K562 (cell line): ENCODE measurements around the gene GNG3.

Experiments
- MYNN ChIP-seq, 2 experiments: sonication (generic); formaldehyde crosslinking in 1 of 2; IDR thresholded peaks; 2 replicates each; pipeline versions ENCODE4 v1.5.0 to v1.6.1; 2016 to 2020; ENCODE audit warnings: antibody characterized with exemption in 1 of 2, missing genetic modification reagents in 1 of 2
- POLR2A ChIP-seq: fragments of 450-650 bp; conservative IDR thresholded peaks from 2 replicates; pipeline ENCODE4 v1.6.1; 2016
- TF ChIP-seq, protein P1 (sequence below), 3 experiments: IDR thresholded peaks in 2 of 3; conservative IDR thresholded peaks in 1 of 3; 2 replicates each; pipeline ENCODE4 v1.5.1; 2011 to 2012; ENCODE audit warnings: low read length in 3 of 3, mild to moderate bottlenecking in 3 of 3, control low read depth in 2 of 3, improper control_type of control experiment in 1 of 3, inconsistent platforms in 1 of 3, low read depth in 1 of 3, mixed read lengths in 1 of 3, moderate library complexity in 1 of 3; ENCODE audit not compliant: insufficient read depth in 2 of 3

DNA sequence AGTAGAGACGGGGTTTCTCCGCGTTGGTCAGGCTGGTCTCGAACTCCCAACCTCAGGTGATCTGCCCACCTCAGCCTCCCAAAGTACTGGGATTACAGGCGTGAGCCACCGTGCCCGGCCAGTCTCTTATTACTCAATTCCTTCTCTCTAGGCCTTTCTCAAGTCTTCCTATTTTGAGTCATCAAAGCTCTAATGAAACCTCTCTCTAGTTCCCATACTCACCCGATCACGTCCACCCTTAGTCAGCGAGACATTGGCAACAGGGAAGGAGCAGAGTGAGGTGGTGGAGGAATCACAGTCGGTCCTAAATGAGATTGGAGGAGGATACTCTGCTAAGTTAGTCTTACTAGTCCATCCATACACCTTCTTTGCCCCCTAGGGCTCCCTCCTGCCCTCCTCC lies 5.2 kb upstream of the GNG3 start:
- TF ChIP-seq MYNN (IDR thresholded peaks at IDR 0.05): no peak
- TF ChIP-seq MYNN (CRISPR knock-in tag; IDR thresholded peaks at IDR 0.05): no peak
- TF ChIP-seq POLR2A: no peak
- TF ChIP-seq, protein P1, sequence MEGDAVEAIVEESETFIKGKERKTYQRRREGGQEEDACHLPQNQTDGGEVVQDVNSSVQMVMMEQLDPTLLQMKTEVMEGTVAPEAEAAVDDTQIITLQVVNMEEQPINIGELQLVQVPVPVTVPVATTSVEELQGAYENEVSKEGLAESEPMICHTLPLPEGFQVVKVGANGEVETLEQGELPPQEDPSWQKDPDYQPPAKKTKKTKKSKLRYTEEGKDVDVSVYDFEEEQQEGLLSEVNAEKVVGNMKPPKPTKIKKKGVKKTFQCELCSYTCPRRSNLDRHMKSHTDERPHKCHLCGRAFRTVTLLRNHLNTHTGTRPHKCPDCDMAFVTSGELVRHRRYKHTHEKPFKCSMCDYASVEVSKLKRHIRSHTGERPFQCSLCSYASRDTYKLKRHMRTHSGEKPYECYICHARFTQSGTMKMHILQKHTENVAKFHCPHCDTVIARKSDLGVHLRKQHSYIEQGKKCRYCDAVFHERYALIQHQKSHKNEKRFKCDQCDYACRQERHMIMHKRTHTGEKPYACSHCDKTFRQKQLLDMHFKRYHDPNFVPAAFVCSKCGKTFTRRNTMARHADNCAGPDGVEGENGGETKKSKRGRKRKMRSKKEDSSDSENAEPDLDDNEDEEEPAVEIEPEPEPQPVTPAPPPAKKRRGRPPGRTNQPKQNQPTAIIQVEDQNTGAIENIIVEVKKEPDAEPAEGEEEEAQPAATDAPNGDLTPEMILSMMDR (IDR thresholded peaks at IDR 0.05 in 2 of 3, conservative IDR thresholded peaks at IDR 0.05 in 1 of 3; ENCODE audit: insufficient read depth in 2 of 3, low read depth in 1 of 3, low read length in 3 of 3): no peak
